Epithelial cell of umbilical artery (primary cell): Measurements from ENCODE around the gene ENPP1. TPM values are rescaled to one million over a fixed set of nuclear protein-coding genes. Genes with fewer than 3 reads are reported as not detected.

Experiments used
- total RNA-seq: library from RNA; depleted of rRNA; stranded (reverse); fragments of >200 nt; gene quantifications from 2 replicates; pipeline ENCODE4 v1.2.3, GENCODE V29; 2014

Gene ENPP1
- 2.3 and 3.6 TPM in 2 replicates for total RNA-seq

DNA sequence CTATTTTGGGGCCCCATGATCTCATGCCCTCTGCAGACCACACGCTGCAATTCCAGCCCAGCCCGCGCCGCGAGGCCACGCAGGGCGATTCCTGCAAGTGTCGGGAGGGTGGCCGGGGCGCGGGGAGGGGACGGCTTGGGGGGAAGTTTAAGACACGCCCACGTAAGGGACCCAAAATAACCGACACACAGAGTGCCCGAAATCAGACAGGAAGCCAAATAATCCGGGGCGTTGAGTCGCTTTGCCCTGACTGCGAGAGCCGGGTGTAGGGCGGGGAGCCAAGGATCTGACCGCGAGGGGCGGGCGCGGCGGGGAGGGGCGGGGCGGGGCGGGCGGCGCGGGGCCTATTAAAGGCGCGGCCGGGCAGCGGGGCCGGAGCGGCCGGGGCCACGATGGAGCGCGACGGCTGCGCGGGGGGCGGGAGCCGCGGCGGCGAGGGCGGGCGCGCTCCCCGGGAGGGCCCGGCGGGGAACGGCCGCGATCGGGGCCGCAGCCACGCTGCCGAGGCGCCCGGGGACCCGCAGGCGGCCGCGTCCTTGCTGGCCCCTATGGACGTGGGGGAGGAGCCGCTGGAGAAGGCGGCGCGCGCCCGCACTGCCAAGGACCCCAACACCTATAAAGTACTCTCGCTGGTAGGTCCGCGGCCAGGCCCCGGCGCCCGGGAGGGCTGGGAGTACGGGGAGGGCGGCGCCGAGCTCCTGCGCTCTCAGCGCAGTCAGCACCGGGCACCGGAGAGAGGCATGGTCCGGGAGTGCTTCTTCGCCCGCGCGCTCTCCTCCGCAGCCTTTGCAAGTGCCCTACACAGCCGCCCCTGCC, at the start of gene ENPP1:
ENPP1 (plus strand) TSS at position 377 of the 816 bp plus-strand sequence; CDS start at position 393, 16 bp downstream.

Other genes with a start within 250 kb of the ENPP1 start
- gene ARG1, start 234.8 kb upstream of the ENPP1 start, total RNA-seq: not detected in 2 replicates
- 21.1 and 34.2 TPM in 2 replicates for gene MED23, start 179.8 kb upstream of the ENPP1 start, total RNA-seq
- under 0.01 TPM in 1 of 2 replicates, not detected in the other for gene ENPP3, start 170.7 kb upstream of the ENPP1 start, total RNA-seq
- gene OR2A4, start 106.6 kb upstream of the ENPP1 start, total RNA-seq: under 0.01 TPM in 1 of 2 replicates, not detected in the other
- not detected in 2 replicates for gene CTAGE9, start 97.0 kb upstream of the ENPP1 start, total RNA-seq
- gene CCN2, start 143.4 kb downstream of the ENPP1 start, total RNA-seq: 425 and 437 TPM in 2 replicates